Measurements from ENCODE around the gene SPATA46.

Gene SPATA46

GRCh38 chr1:162387226-162388082 is 10.8 kb upstream of the SPATA46 start:
- H3K9me2 ChIP-seq (replicated peaks; ENCODE audit: control insufficient read depth, low read length), result no peaks in the 10 kb centered on the region

GRCh38 chr1:162386292-162387225 is 9.9 kb upstream of the SPATA46 start:
- Histone ChIP-seq H3K4me3 (ENCODE audit: low read length) (no peak overlapping the region), H3K4me1 (ENCODE audit: control insufficient read depth, low read length) (no peaks in the 10 kb centered on the region), H3K4me2 (ENCODE audit: low read length) (no peak overlapping the region), H3K9me2 (replicated peaks; ENCODE audit: control insufficient read depth, low read length) (no peaks in the 10 kb centered on the region), H3K9me3 (ENCODE audit: control insufficient read depth, insufficient read depth, low read length) (no peaks in the 10 kb centered on the region), H3K79me2 (ENCODE audit: control insufficient read depth, low read length) (no peaks in the 10 kb centered on the region), H4K20me1 (ENCODE audit: control insufficient read depth, insufficient read depth, low read depth, low read length) (no peaks in the 10 kb centered on the region), H3F3A (ENCODE audit: control insufficient read depth, insufficient read depth) (no peaks in the 10 kb centered on the region), H3K27ac (ENCODE audit: low read depth, low read length) (no peak overlapping the region), H3K36me3 (ENCODE audit: control insufficient read depth, low read length) (no peaks in the 10 kb centered on the region), H3K27me3 (ENCODE audit: control insufficient read depth, low read length) (peaks cover 4% of the 10 kb centered on the region; the same call in 1 of the 2 replicates)
- TF ChIP-seq CTCF (IDR thresholded peaks at IDR 0.05; ENCODE audit: low read depth, low read length, poor library complexity, severe bottlenecking) (no peak), EZH2phosphoT487 (IDR thresholded peaks at IDR 0.05; ENCODE audit: borderline replicate concordance, low read length) (no peak)

More at GRCh38 chr1:162387226-162388082, 10.8 kb upstream of the SPATA46 start:
- Histone ChIP-seq H3K27me3 (ENCODE audit: control insufficient read depth, low read length) (peaks cover 5% of the 10 kb centered on the region; the same call in 1 of the 2 replicates), H3K4me3 (ENCODE audit: low read length) (no peak overlapping the region), H3K9me3 (ENCODE audit: control insufficient read depth, insufficient read depth, low read length) (no peaks in the 10 kb centered on the region), H3K4me1 (ENCODE audit: control insufficient read depth, low read length) (no peaks in the 10 kb centered on the region), H3K4me2 (ENCODE audit: low read length) (no peak overlapping the region), H3K79me2 (ENCODE audit: control insufficient read depth, low read length) (no peaks in the 10 kb centered on the region), H3K27ac (ENCODE audit: low read depth, low read length) (no peak overlapping the region), H4K20me1 (ENCODE audit: control insufficient read depth, insufficient read depth, low read depth, low read length) (no peaks in the 10 kb centered on the region), H3K36me3 (ENCODE audit: control insufficient read depth, low read length) (no peaks in the 10 kb centered on the region), H3F3A (ENCODE audit: control insufficient read depth, insufficient read depth) (no peaks in the 10 kb centered on the region)
- TF ChIP-seq CTCF (IDR thresholded peaks at IDR 0.05; ENCODE audit: low read depth, low read length, poor library complexity, severe bottlenecking), result no peak
- TF ChIP-seq EZH2phosphoT487 (IDR thresholded peaks at IDR 0.05; ENCODE audit: borderline replicate concordance, low read length), result no peak

GRCh38 chr1:162385702-162386101 is 9.0 kb upstream of the SPATA46 start:
- Histone ChIP-seq H3K4me2 (ENCODE audit: low read length) (no peak overlapping the region), H3K4me1 (ENCODE audit: control insufficient read depth, low read length) (no peaks in the 10 kb centered on the region), H3K9me3 (ENCODE audit: control insufficient read depth, insufficient read depth, low read length) (no peaks in the 10 kb centered on the region), H3K79me2 (ENCODE audit: control insufficient read depth, low read length) (no peaks in the 10 kb centered on the region), H3K4me3 (ENCODE audit: low read length) (no peak overlapping the region), H3K27ac (ENCODE audit: low read depth, low read length) (no peak overlapping the region), H3K36me3 (ENCODE audit: control insufficient read depth, low read length) (no peaks in the 10 kb centered on the region), H4K20me1 (ENCODE audit: control insufficient read depth, insufficient read depth, low read depth, low read length) (no peaks in the 10 kb centered on the region), H3K9me2 (replicated peaks; ENCODE audit: control insufficient read depth, low read length) (no peaks in the 10 kb centered on the region), H3K27me3 (ENCODE audit: control insufficient read depth, low read length) (peaks cover 3% of the 10 kb centered on the region; the same call in 1 of the 2 replicates), H3F3A (ENCODE audit: control insufficient read depth, insufficient read depth) (no peaks in the 10 kb centered on the region)
- TF ChIP-seq EZH2phosphoT487 (IDR thresholded peaks at IDR 0.05; ENCODE audit: borderline replicate concordance, low read length) (no peak), CTCF (IDR thresholded peaks at IDR 0.05; ENCODE audit: low read depth, low read length, poor library complexity, severe bottlenecking) (no peak)
